Calu3 (cell line): Measurements from ENCODE around the gene CNOT6. TPM values are rescaled to one million over a fixed set of nuclear protein-coding genes. Genes with fewer than 3 reads are reported as not detected.

Experiments
- BruUV-seq: library from RNA; stranded (reverse); fragments of 400-500 nt; replicated peaks from 2 replicates; lab custom pipeline; 2021; lab: Mats Ljungman, UMichigan
- CTCF ChIA-PET: fragments of 300-600 bp; sonication (Branson Sonifier 250); formaldehyde crosslinking; loops from one replicate; lab custom pipeline; 2022; ENCODE audit warnings: antibody characterized with exemption; lab: Charles Lee
- DNase-seq: peaks from one replicate; pipeline ENCODE4 v3.0.0; 2022
- H3K27ac Mint-ChIP-seq: one replicate; pipeline ENCODE4 v1.8.0; 2022; ENCODE audit warnings: mixed read lengths; ENCODE audit not compliant: unreplicated experiment
- H3K27me3 Mint-ChIP-seq: one replicate; pipeline ENCODE4 v1.8.0; 2022; ENCODE audit warnings: mixed read lengths; ENCODE audit not compliant: unreplicated experiment
- H3K36me3 Mint-ChIP-seq: one replicate; pipeline ENCODE4 v1.8.0; 2022; ENCODE audit warnings: mild to moderate bottlenecking, moderate library complexity, mixed read lengths; ENCODE audit not compliant: insufficient read depth, unreplicated experiment
- H3K4me1 Mint-ChIP-seq: one replicate; pipeline ENCODE4 v1.8.0; 2022; ENCODE audit warnings: mild to moderate bottlenecking, low read depth, mixed read lengths; ENCODE audit not compliant: unreplicated experiment
- H3K4me3 Mint-ChIP-seq: one replicate; pipeline ENCODE4 v1.8.0; 2022; ENCODE audit warnings: mild to moderate bottlenecking, low read depth, moderate library complexity, mixed read lengths; ENCODE audit not compliant: unreplicated experiment
- H3K9me3 Mint-ChIP-seq: one replicate; pipeline ENCODE4 v1.8.0; 2022; ENCODE audit warnings: low read depth, mixed read lengths; ENCODE audit not compliant: unreplicated experiment
- CTCF ChIP-seq: fragments of 200-600 bp; IDR thresholded peaks from one replicate; pipeline ENCODE4 v1.8.0; 2022; ENCODE audit warnings: antibody characterized with exemption; ENCODE audit not compliant: unreplicated experiment
- intact Hi-C: fragments of 100-400 bp; cut with micrococcal nuclease; formaldehyde crosslinking; loops from one replicate; pipeline ENCODE4 v1.10.0; 2022; ENCODE audit not compliant: unreplicated experiment
- total RNA-seq: library from RNA; stranded (reverse); gene quantifications from 2 replicates; pipeline ENCODE4 v1.2.3, GENCODE V29; 2022

The CNOT6 gene
- total RNA-seq, 1 experiment from 2014 or later = 57.1 TPM

GRCh38 chr5:180460834-180461233 lies 33.3 kb upstream of the CNOT6 start:
- Mint-ChIP-seq H3K4me1 (no peaks in the 10 kb centered on the region), H3K4me3 (no peak overlapping the region), H3K27ac (no peak overlapping the region), H3K36me3 (no peaks in the 10 kb centered on the region), H3K27me3 (no peaks in the 10 kb centered on the region), H3K9me3 (peaks cover 3% of the 10 kb centered on the region)
- no peak for TF ChIP-seq CTCF
- intact Hi-C loops = no loop called here
- no TSS peak for BruUV-seq
- DNase-seq = no peak
- CTCF ChIA-PET = interaction anchor here (0.6 to 1.1 kb wide), 2 partner anchors 12 to 74 kb away, joined by 3 to 5 read pairs; no protein-coding TSS in a partner anchor

GRCh38 chr5:180461303-180461702 lies 32.9 kb upstream of the CNOT6 start:
- H3K36me3 Mint-ChIP-seq = no peaks in the 10 kb centered on the region
- CTCF ChIA-PET = interaction anchor here (1.1 kb wide), 1 partner anchor 11 kb away, joined by 3 read pairs; no protein-coding TSS in a partner anchor
- TF ChIP-seq CTCF = no peak
- no peak overlapping the region for H3K4me3 Mint-ChIP-seq
- peaks cover 3% of the 10 kb centered on the region for H3K9me3 Mint-ChIP-seq
- no peaks in the 10 kb centered on the region for H3K27me3 Mint-ChIP-seq
- H3K27ac Mint-ChIP-seq = no peak overlapping the region
- DNase-seq = no peak
- BruUV-seq = no TSS peak
- no peaks in the 10 kb centered on the region for H3K4me1 Mint-ChIP-seq
- intact Hi-C loops = no loop called here

GRCh38 chr5:180463216-180463900 lies 30.8 kb upstream of the CNOT6 start:
- no peaks in the 10 kb centered on the region for H3K27me3 Mint-ChIP-seq
- H3K4me3 Mint-ChIP-seq = no peak overlapping the region
- no TSS peak for BruUV-seq
- H3K4me1 Mint-ChIP-seq = peaks cover 19% of the 10 kb centered on the region
- H3K36me3 Mint-ChIP-seq = peaks cover 12% of the 10 kb centered on the region
- no peaks in the 10 kb centered on the region for H3K9me3 Mint-ChIP-seq
- TF ChIP-seq CTCF = no peak
- no peak overlapping the region for H3K27ac Mint-ChIP-seq
- CTCF ChIA-PET = interaction anchor here (0.6 kb wide), 1 partner anchor 345 kb away, joined by 4 read pairs; no protein-coding TSS in a partner anchor
- intact Hi-C loops = no loop called here
- DNase-seq = no peak

- no TSS peak for BruUV-seq
- Mint-ChIP-seq H3K27me3 (no peaks in the 10 kb centered on the region), H3K4me3 (no peak overlapping the region), H3K4me1 (peaks cover 26% of the 10 kb centered on the region), H3K9me3 (no peaks in the 10 kb centered on the region), H3K36me3 (peaks cover 12% of the 10 kb centered on the region), H3K27ac (no peak overlapping the region)
- intact Hi-C loops = no loop called here
- no peak for DNase-seq
- CTCF ChIA-PET = interaction anchor here (0.6 kb wide), 2 partner anchors 133 to 634 kb away, joined by 4 to 6 read pairs; no protein-coding TSS in a partner anchor
- TF ChIP-seq CTCF = no peak
These were observed 30.1 kb upstream of the CNOT6 start for GRCh38 chr5:180463916-180464602.
